ENCODE data around the gene POLRMT.
"Not testable (repeated sequence)": the region's sequence is repeated elsewhere in the genome, so short reads cannot be mapped to it uniquely, and the experiment has no call there.

Gene POLRMT

GRCh38 chr19:624433-625109 is 8.8 kb downstream of the POLRMT start:
- Histone ChIP-seq H3K36me3 (ENCODE audit: low read depth) (peaks cover 32% of the 10 kb centered on the region), H3K4me1 (ENCODE audit: insufficient read depth, poor library complexity, severe bottlenecking) (no peaks in the 10 kb centered on the region)
- no peak for ATAC-seq (ENCODE audit: low read depth)

GRCh38 chr19:623974-624373 is 9.4 kb downstream of the POLRMT start:
- DNase-seq (ENCODE audit: low spot score) = no peak
- no peak overlapping the region for H3K4me3 ChIP-seq (ENCODE audit: severe bottlenecking)
- TF ChIP-seq CTCF (IDR thresholded peaks at IDR 0.05; ENCODE audit: poor library complexity, severe bottlenecking) = no peak

More at GRCh38 chr19:624433-625109, 8.8 kb downstream of the POLRMT start:
- H3K4me3 ChIP-seq (ENCODE audit: severe bottlenecking) = no peak overlapping the region
- no peak for TF ChIP-seq CTCF (IDR thresholded peaks at IDR 0.05; ENCODE audit: poor library complexity, severe bottlenecking)
- no peak for DNase-seq (ENCODE audit: low spot score)
- H3K27me3 ChIP-seq (ENCODE audit: insufficient read depth, poor library complexity, severe bottlenecking) = no peaks in the 10 kb centered on the region
- H3K9me3 ChIP-seq (ENCODE audit: severe bottlenecking) = no peaks in the 10 kb centered on the region
- H3K27ac ChIP-seq (ENCODE audit: poor library complexity, severe bottlenecking) = no peak overlapping the region

GRCh38 chr19:623175-623916 is 10.0 kb downstream of the POLRMT start:
- Histone ChIP-seq H3K27me3 (ENCODE audit: insufficient read depth, poor library complexity, severe bottlenecking) (no peaks in the 10 kb centered on the region), H3K27ac (ENCODE audit: poor library complexity, severe bottlenecking) (no peak overlapping the region), H3K4me3 (ENCODE audit: severe bottlenecking) (no peak overlapping the region), H3K4me1 (ENCODE audit: insufficient read depth, poor library complexity, severe bottlenecking) (no peaks in the 10 kb centered on the region), H3K36me3 (ENCODE audit: low read depth) (peaks cover 22% of the 10 kb centered on the region), H3K9me3 (ENCODE audit: severe bottlenecking) (no peaks in the 10 kb centered on the region)
- DNase-seq (ENCODE audit: low spot score) (no peak), ATAC-seq (ENCODE audit: low read depth) (no peak)
- TF ChIP-seq CTCF (IDR thresholded peaks at IDR 0.05; ENCODE audit: poor library complexity, severe bottlenecking) = no peak

More at GRCh38 chr19:623974-624373, 9.4 kb downstream of the POLRMT start:
- ATAC-seq (ENCODE audit: low read depth) = 0 out of 3 replicates have a peak, but pooled peaks have one; percentile 14
- H3K27ac ChIP-seq (ENCODE audit: poor library complexity, severe bottlenecking) = no peak overlapping the region
- no peaks in the 10 kb centered on the region for H3K4me1 ChIP-seq (ENCODE audit: insufficient read depth, poor library complexity, severe bottlenecking)
- H3K9me3 ChIP-seq (ENCODE audit: severe bottlenecking) = no peaks in the 10 kb centered on the region
- H3K27me3 ChIP-seq (ENCODE audit: insufficient read depth, poor library complexity, severe bottlenecking) = no peaks in the 10 kb centered on the region
- H3K36me3 ChIP-seq (ENCODE audit: low read depth) = peaks cover 28% of the 10 kb centered on the region

GRCh38 chr19:622666-623065 is 10.7 kb downstream of the POLRMT start:
- ATAC-seq (ENCODE audit: low read depth) (no peak), DNase-seq (ENCODE audit: low spot score) (no peak)
- H3K36me3 ChIP-seq (ENCODE audit: low read depth) = peaks cover 17% of the 10 kb centered on the region
- H3K27me3 ChIP-seq (ENCODE audit: insufficient read depth, poor library complexity, severe bottlenecking) = no peaks in the 10 kb centered on the region
- no peak overlapping the region for H3K4me3 ChIP-seq (ENCODE audit: severe bottlenecking)
- H3K4me1 ChIP-seq (ENCODE audit: insufficient read depth, poor library complexity, severe bottlenecking) = no peaks in the 10 kb centered on the region
- no peak overlapping the region for H3K27ac ChIP-seq (ENCODE audit: poor library complexity, severe bottlenecking)
- no peak for TF ChIP-seq CTCF (IDR thresholded peaks at IDR 0.05; ENCODE audit: poor library complexity, severe bottlenecking)
- H3K9me3 ChIP-seq (ENCODE audit: severe bottlenecking) = no peaks in the 10 kb centered on the region

GRCh38 chr19:621819-622218 is 11.5 kb downstream of the POLRMT start:
- H3K27ac ChIP-seq (ENCODE audit: poor library complexity, severe bottlenecking) = no peak overlapping the region
- H3K4me1 ChIP-seq (ENCODE audit: insufficient read depth, poor library complexity, severe bottlenecking) = no peaks in the 10 kb centered on the region
- DNase-seq (ENCODE audit: low spot score) (no peak), ATAC-seq (ENCODE audit: low read depth) (no peak)
- no peaks in the 10 kb centered on the region for H3K27me3 ChIP-seq (ENCODE audit: insufficient read depth, poor library complexity, severe bottlenecking)
- H3K36me3 ChIP-seq (ENCODE audit: low read depth) = peaks cover 17% of the 10 kb centered on the region
- no peak overlapping the region for H3K4me3 ChIP-seq (ENCODE audit: severe bottlenecking)
- H3K9me3 ChIP-seq (ENCODE audit: severe bottlenecking) = no peaks in the 10 kb centered on the region
- TF ChIP-seq CTCF (IDR thresholded peaks at IDR 0.05; ENCODE audit: poor library complexity, severe bottlenecking) = no peak

- DNase-seq (ENCODE audit: low spot score); H3K27me3 ChIP-seq (ENCODE audit: insufficient read depth, poor library complexity, severe bottlenecking); ATAC-seq (ENCODE audit: low read depth); H3K27ac ChIP-seq (ENCODE audit: poor library complexity, severe bottlenecking); H3K9me3 ChIP-seq (ENCODE audit: severe bottlenecking); H3K4me3 ChIP-seq (ENCODE audit: severe bottlenecking); H3K4me1 ChIP-seq (ENCODE audit: insufficient read depth, poor library complexity, severe bottlenecking): not testable (repeated sequence)
- peaks cover 17% of the 10 kb centered on the region for H3K36me3 ChIP-seq (ENCODE audit: low read depth)
Observed at GRCh38 chr19:621191-621590, 12.1 kb downstream of the POLRMT start.
